GM18873 (cell line): Measurements from ENCODE around the gene NKX2-1.
"Not testable (repeated sequence)": the region's sequence is repeated elsewhere in the genome, so short reads cannot be mapped to it uniquely, and the experiment has no call there.

Experiments
- ATAC-seq: cut with Tn5 transposase; IDR thresholded peaks from one replicate; pipeline ENCODE4 v1.9.1; 2021; ENCODE audit warnings: mild to moderate bottlenecking, moderate library complexity, moderate number of reproducible peaks; ENCODE audit not compliant: unreplicated experiment, low FRiP score

The NKX2-1 gene

GRCh38 chr14:36519431-36520321 lies at the start of gene NKX2-1:
TSS of gene NKX2-1 (minus strand) at chr14:36520232. CDS start at chr14:36520129, 103 bp downstream.
- no peak for ATAC-seq

GRCh38 chr14:36556811-36557433 lies 36.9 kb upstream of the NKX2-1 start:
- ATAC-seq: no peak

- no peak for ATAC-seq
Measured at GRCh38 chr14:36555998-36556743, 36.1 kb upstream of the NKX2-1 start.

GRCh38 chr14:36553656-36554260 lies 33.7 kb upstream of the NKX2-1 start:
- ATAC-seq: no peak

- no peak for ATAC-seq
Measured at GRCh38 chr14:36550899-36551298, 30.9 kb upstream of the NKX2-1 start.

- ATAC-seq: not testable (repeated sequence)
Measured at GRCh38 chr14:36544280-36544679, 24.2 kb upstream of the NKX2-1 start.

GRCh38 chr14:36538051-36538450 lies 18.0 kb upstream of the NKX2-1 start:
- ATAC-seq: no peak

- ATAC-seq: no peak
Measured at GRCh38 chr14:36529062-36529461, 9.0 kb upstream of the NKX2-1 start.

GRCh38 chr14:36525746-36526099 lies 5.7 kb upstream of the NKX2-1 start:
- ATAC-seq: no peak

- ATAC-seq: no peak
Measured at GRCh38 chr14:36524874-36525745, 5.1 kb upstream of the NKX2-1 start.

GRCh38 chr14:36524220-36524837 lies 4.3 kb upstream of the NKX2-1 start:
- no peak for ATAC-seq

- ATAC-seq: no peak
Measured at GRCh38 chr14:36522972-36523715, 3.1 kb upstream of the NKX2-1 start.

GRCh38 chr14:36522347-36522971 lies 2.4 kb upstream of the NKX2-1 start:
- no peak for ATAC-seq

- no peak for ATAC-seq
Measured at GRCh38 chr14:36521598-36522345, 1.7 kb upstream of the NKX2-1 start.

GRCh38 chr14:36520601-36521525 lies 831 bp upstream of the NKX2-1 start:
- no peak for ATAC-seq

- no peak for ATAC-seq
Measured at GRCh38 chr14:36518586-36519430, 1.2 kb downstream of the NKX2-1 start.
